Right lobe of liver (tissue), 6 donors: ENCODE measurements around the gene GCC1. TPM values are rescaled to one million over a fixed set of nuclear protein-coding genes. Genes with fewer than 3 reads are reported as not detected.

Experiments used
- ATAC-seq, 4 donors: fragments of 200-7000 bp; cut with Tn5 transposase; one replicate each; pipeline ENCODE4 v1.9.1; 2020; ENCODE audit warnings: mild to moderate bottlenecking in 4 of 4, moderate library complexity in 4 of 4
- DNase-seq, 3 donors: peaks; one replicate each; pipeline ENCODE4 v3.0.0-alpha.2; 2020
- H3K27ac ChIP-seq, 3 donors: fragments of 200-600 bp; one replicate each; pipeline ENCODE4 v1.8.0; 2022
- H3K27me3 ChIP-seq, 2 donors: fragments of 200-600 bp; one replicate each; pipeline ENCODE4 v1.8.0; 2022
- H3K36me3 ChIP-seq, 4 donors: fragments of 200-600 bp; sonication (generic) in 1 of 4; one replicate each; pipeline versions ENCODE4 v1.5.1 to v1.8.0; 2017 to 2022; ENCODE audit warnings: control low read depth in 1 of 4
- H3K4me1 ChIP-seq, 4 donors: fragments of 200-600 bp; sonication (generic) in 1 of 4; one replicate each; pipeline versions ENCODE4 v1.5.1 to v1.8.0; 2017 to 2022; ENCODE audit warnings: control low read depth in 1 of 4
- H3K4me3 ChIP-seq, 3 donors: fragments of 200-600 bp; one replicate each; pipeline ENCODE4 v1.8.0; 2022
- H3K9me3 ChIP-seq, 4 donors: fragments of 200-600 bp; sonication (generic) in 1 of 4; one replicate each; pipeline versions ENCODE4 v1.5.1 to v1.8.0; 2017 to 2022; ENCODE audit warnings: control low read depth in 1 of 4
- POLR2A ChIP-seq: fragments of 450-650 bp; IDR thresholded peaks from one replicate; pipeline ENCODE4 v1.6.1; 2017; ENCODE audit warnings: antibody characterized with exemption, mild to moderate bottlenecking
- WGBS: methylation state at CpG from one replicate; pipeline ENCODE4 v1.1.6; 2018; ENCODE audit warnings: low coverage, low lambda C conversion rate; ENCODE audit not compliant: insufficient coverage; ENCODE audit errors: missing lambda C conversion rate; 5-methylcytosine and 5-hydroxymethylcytosine counted together
- intact Hi-C, 2 donors: fragments of 100-400 bp; cut with DNase I; formaldehyde crosslinking; loops; one replicate each; pipeline versions ENCODE4 v1.11.2 to v1.14.1; 2022
- total RNA-seq, 6 experiments: library from RNA; depleted of rRNA in 2 of 6; stranded (reverse); fragments of >200 nt in 2 of 6; fragmentation: NEBNext Ultra II Directional in 3 of 6; extraction: Animal tissue kit (Norgen Biotek cat#: 25700) in 3 of 6; gene quantifications; one replicate each; pipeline versions ENCODE4 v1.1.0 to v1.2.4, GENCODE V29; 2016 to 2023
- TF ChIP-seq, protein P1 (sequence below), 4 donors: fragments of 200-600 bp in 3 of 4; fragments of 450-650 bp in 1 of 4; IDR thresholded peaks; one replicate each; pipeline versions ENCODE4 v1.5.1 to v1.8.0; 2016 to 2022; ENCODE audit warnings: antibody characterized with exemption in 4 of 4, mild to moderate bottlenecking in 2 of 4
- donor health status: DM: no; HTN: yes; CAD: no.
- donor health status: DM: no; HTN: no; CAD: no.
- donor health status: DM: no; HTN: no; CAD: no.
- donor health status: DM: no; HTN: yes; CAD: no.
- donor health status: DM: no; HTN: yes; CAD: no.

GCC1 gene
- total RNA-seq, 6 experiments from 2014 or later = 9.4 to 11.7 (median 10.0) TPM

GRCh38 chr7:127618042-127618441, 32.6 kb upstream of the GCC1 start, which contains the start of gene PAX4:
TSS of gene PAX4 (minus strand) at chr7:127618142. CDS start at chr7:127615928, 2,214 bp downstream.
- no peaks in the 10 kb centered on the region for H3K4me1 ChIP-seq
- no peaks in the 10 kb centered on the region for H3K27me3 ChIP-seq
- TF ChIP-seq, protein P1, sequence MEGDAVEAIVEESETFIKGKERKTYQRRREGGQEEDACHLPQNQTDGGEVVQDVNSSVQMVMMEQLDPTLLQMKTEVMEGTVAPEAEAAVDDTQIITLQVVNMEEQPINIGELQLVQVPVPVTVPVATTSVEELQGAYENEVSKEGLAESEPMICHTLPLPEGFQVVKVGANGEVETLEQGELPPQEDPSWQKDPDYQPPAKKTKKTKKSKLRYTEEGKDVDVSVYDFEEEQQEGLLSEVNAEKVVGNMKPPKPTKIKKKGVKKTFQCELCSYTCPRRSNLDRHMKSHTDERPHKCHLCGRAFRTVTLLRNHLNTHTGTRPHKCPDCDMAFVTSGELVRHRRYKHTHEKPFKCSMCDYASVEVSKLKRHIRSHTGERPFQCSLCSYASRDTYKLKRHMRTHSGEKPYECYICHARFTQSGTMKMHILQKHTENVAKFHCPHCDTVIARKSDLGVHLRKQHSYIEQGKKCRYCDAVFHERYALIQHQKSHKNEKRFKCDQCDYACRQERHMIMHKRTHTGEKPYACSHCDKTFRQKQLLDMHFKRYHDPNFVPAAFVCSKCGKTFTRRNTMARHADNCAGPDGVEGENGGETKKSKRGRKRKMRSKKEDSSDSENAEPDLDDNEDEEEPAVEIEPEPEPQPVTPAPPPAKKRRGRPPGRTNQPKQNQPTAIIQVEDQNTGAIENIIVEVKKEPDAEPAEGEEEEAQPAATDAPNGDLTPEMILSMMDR (IDR thresholded peaks at IDR 0.05) = no peak
- TF ChIP-seq POLR2A = no peak
- H3K4me3 ChIP-seq = no peak within 1 kb of the TSS
- no peak within 1 kb of the TSS for H3K27ac ChIP-seq
- no peak for DNase-seq
- WGBS = no CpG with 5 or more reads among the region's 2 CpGs
- no peaks in the 10 kb centered on the region for H3K9me3 ChIP-seq
- ATAC-seq = peak in 1 of 4 donors; percentile 6
- no peaks in the 10 kb centered on the region for H3K36me3 ChIP-seq
- intact Hi-C loops = no loop called here

- Histone ChIP-seq H3K4me1 (no peaks in the 10 kb centered on the region), H3K9me3 (no peaks in the 10 kb centered on the region), H3K27me3 (no peaks in the 10 kb centered on the region), H3K27ac (no peak overlapping the region), H3K36me3 (no peaks in the 10 kb centered on the region), H3K4me3 (no peak overlapping the region)
- DNase-seq (no peak), ATAC-seq (no peak)
- 65% methylated on average over 5 of the region's 5 CpGs for WGBS
- no peak for TF ChIP-seq POLR2A
- TF ChIP-seq, protein P1 (IDR thresholded peaks at IDR 0.05) = no peak
- intact Hi-C loops = no loop called here
Observed at GRCh38 chr7:127616724-127617123, 31.3 kb upstream of the GCC1 start.

GRCh38 chr7:127612263-127612662, 26.9 kb upstream of the GCC1 start:
- no peaks in the 10 kb centered on the region for H3K4me1 ChIP-seq
- intact Hi-C loops = no loop called here
- DNase-seq (no peak), ATAC-seq (no peak)
- WGBS = 57% methylated on average over 1 of the region's 1 CpG
- H3K4me3 ChIP-seq = no peak overlapping the region
- TF ChIP-seq, protein P1 (IDR thresholded peaks at IDR 0.05) = no peak
- TF ChIP-seq POLR2A = no peak
- no peaks in the 10 kb centered on the region for H3K36me3 ChIP-seq
- H3K27ac ChIP-seq = no peak overlapping the region
- no peaks in the 10 kb centered on the region for H3K27me3 ChIP-seq
- H3K9me3 ChIP-seq = no peaks in the 10 kb centered on the region

DNA sequence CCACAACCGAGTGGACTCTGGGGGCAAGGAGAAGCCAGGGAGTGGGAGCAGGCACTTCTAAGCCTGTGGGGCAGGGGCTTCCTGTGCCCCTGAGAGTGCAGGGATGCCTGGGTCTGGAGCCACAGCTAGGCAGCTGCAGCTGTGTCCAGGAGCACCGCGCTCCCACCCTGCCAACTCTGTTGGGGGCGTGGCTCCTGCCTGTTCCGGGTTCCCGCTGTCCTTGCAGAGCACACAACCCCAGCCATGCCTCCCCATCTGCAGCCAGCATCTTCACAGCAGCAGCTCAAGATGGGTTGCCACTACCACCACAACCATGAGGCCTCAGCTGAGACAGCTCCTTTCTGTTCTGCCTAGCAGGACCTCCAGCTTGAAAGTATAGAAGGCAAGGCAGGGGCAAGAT, 23.9 kb upstream of the GCC1 start:
- Histone ChIP-seq H3K27ac (no peak overlapping the region), H3K4me3 (no peak overlapping the region), H3K27me3 (no peaks in the 10 kb centered on the region), H3K9me3 (no peaks in the 10 kb centered on the region), H3K36me3 (no peaks in the 10 kb centered on the region), H3K4me1 (no peaks in the 10 kb centered on the region)
- ATAC-seq = no peak
- no peak for DNase-seq
- TF ChIP-seq, protein P1 (IDR thresholded peaks at IDR 0.05) = no peak
- TF ChIP-seq POLR2A = no peak
- 88% methylated on average over 3 of the region's 6 CpGs for WGBS
- intact Hi-C loops = no loop called here

DNA sequence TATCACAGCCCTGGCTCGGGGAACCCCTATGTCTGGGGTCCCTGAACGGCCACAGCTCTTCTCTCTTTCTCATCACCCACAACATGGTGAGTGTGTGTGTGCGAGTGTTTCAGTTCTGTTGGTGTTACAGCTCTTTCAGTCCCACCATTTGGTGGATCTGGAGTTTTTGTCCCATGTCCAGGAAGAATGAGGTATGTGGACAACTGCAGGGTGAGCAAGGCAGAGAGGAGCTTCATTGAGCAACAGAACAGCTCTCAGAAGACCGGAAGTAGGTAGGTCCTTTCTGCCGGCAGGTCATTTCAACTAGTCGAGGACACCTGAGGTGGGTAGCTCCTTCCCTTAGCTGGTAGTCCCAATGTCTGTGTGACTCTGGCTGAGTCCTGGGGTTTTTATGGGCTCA, 23.1 kb upstream of the GCC1 start:
- no peak for DNase-seq
- intact Hi-C loops = no loop called here
- no peak for ATAC-seq
- Histone ChIP-seq H3K36me3 (no peaks in the 10 kb centered on the region), H3K4me1 (no peaks in the 10 kb centered on the region), H3K27me3 (no peaks in the 10 kb centered on the region), H3K27ac (no peak overlapping the region), H3K4me3 (no peak overlapping the region), H3K9me3 (no peaks in the 10 kb centered on the region)
- TF ChIP-seq POLR2A = no peak
- TF ChIP-seq, protein P1 (IDR thresholded peaks at IDR 0.05) = no peak
- WGBS = no CpG with 5 or more reads among the region's 6 CpGs
